Measurements from ENCODE around the gene NFE2L2. TPM values are rescaled to one million over a fixed set of nuclear protein-coding genes. Genes with fewer than 3 reads are reported as not detected.

NFE2L2 gene
- total and polyA plus RNA-seq, 4 donors: 83.4 to 131 (median 102) TPM

- Histone ChIP-seq H3K27ac (ENCODE audit: low read depth in 1 of 2, low read length in 2 of 2) (peak overlapping the region; percentile 98 to 99), H3K9me3 (ENCODE audit: control insufficient read depth, low read length) (no peaks in the 10 kb centered on the region), H3K4me1 (ENCODE audit: control insufficient read depth in 1 of 2, insufficient read depth in 2 of 2, low read length in 2 of 2) (no peaks in the 10 kb centered on the region), H3K36me3 (ENCODE audit: control insufficient read depth in 1 of 2, insufficient read depth in 2 of 2, low read length in 1 of 2) (no peaks in the 10 kb centered on the region), H3K4me3 (ENCODE audit: low read length in 2 of 2) (peak overlapping the region; percentile 90 to 94), H3K27me3 (ENCODE audit: control insufficient read depth in 1 of 2, insufficient read depth in 2 of 2, low read length in 1 of 2) (no peaks in the 10 kb centered on the region)
- intact Hi-C loops (cut with DNase I): loop anchor here (1.0 to 10.0 kb wide), 6 partner anchors 32 to 99 kb away; partner anchors contain the start of gene HNRNPA3 (in 1 of the 2)
- ATAC-seq (ENCODE audit: low FRiP score): peak; percentile 94
- peak; percentile 99 to 100 for DNase-seq
- 0 to 1% methylated on average over 77 to 81 of the region's 81 CpGs for WGBS, 2 donors
These were observed 897 bp downstream of the NFE2L2 start for GRCh38 chr2:177263451-177264208.

- no peaks in the 10 kb centered on the region for H3K27me3 ChIP-seq (ENCODE audit: control insufficient read depth in 1 of 2, insufficient read depth in 2 of 2, low read length in 1 of 2)
- no peaks in the 10 kb centered on the region for H3K4me1 ChIP-seq (ENCODE audit: control insufficient read depth in 1 of 2, insufficient read depth in 2 of 2, low read length in 2 of 2)
- H3K4me3 ChIP-seq (ENCODE audit: low read length in 2 of 2): peak overlapping the region; percentile 89 to 94
- WGBS, 2 donors: 0 to 1% methylated on average over 6 of the region's 6 CpGs
- peak overlapping the region in 1 of 2 donors; percentile 61 for H3K27ac ChIP-seq (ENCODE audit: low read depth in 1 of 2, low read length in 2 of 2)
- no peaks in the 10 kb centered on the region for H3K36me3 ChIP-seq (ENCODE audit: control insufficient read depth in 1 of 2, insufficient read depth in 2 of 2, low read length in 1 of 2)
- intact Hi-C loops (cut with DNase I): loop anchor here (1.0 to 10.0 kb wide), 3 partner anchors 50 to 98 kb away; no protein-coding TSS in a partner anchor
- H3K9me3 ChIP-seq (ENCODE audit: control insufficient read depth, low read length): no peaks in the 10 kb centered on the region
- ATAC-seq (ENCODE audit: low FRiP score) (no peak), DNase-seq (no peak)
These were observed 1.5 kb downstream of the NFE2L2 start for GRCh38 chr2:177262958-177263450.

GRCh38 chr2:177262092-177262491, 2.4 kb downstream of the NFE2L2 start:
- peak overlapping the region in 1 of 2 donors; percentile 68 for H3K27ac ChIP-seq (ENCODE audit: low read depth in 1 of 2, low read length in 2 of 2)
- ATAC-seq (ENCODE audit: low FRiP score) (no peak), DNase-seq (no peak)
- H3K27me3 ChIP-seq (ENCODE audit: control insufficient read depth in 1 of 2, insufficient read depth in 2 of 2, low read length in 1 of 2): no peaks in the 10 kb centered on the region
- H3K9me3 ChIP-seq (ENCODE audit: control insufficient read depth, low read length): no peaks in the 10 kb centered on the region
- no peaks in the 10 kb centered on the region for H3K36me3 ChIP-seq (ENCODE audit: control insufficient read depth in 1 of 2, insufficient read depth in 2 of 2, low read length in 1 of 2)
- peaks cover 0 to 5% of the 10 kb centered on the region in 2 donors for H3K4me1 ChIP-seq (ENCODE audit: control insufficient read depth in 1 of 2, insufficient read depth in 2 of 2, low read length in 2 of 2)
- intact Hi-C loops (cut with DNase I): loop anchor here in 1 of 2 donors (10.0 kb wide), 1 partner anchor 97 kb away; no protein-coding TSS in a partner anchor
- H3K4me3 ChIP-seq (ENCODE audit: low read length in 2 of 2): peak overlapping the region; percentile 33 to 94
- WGBS, 2 donors: 1 to 2% methylated on average over 2 of the region's 2 CpGs

- Histone ChIP-seq H3K9me3 (ENCODE audit: control insufficient read depth, low read length) (no peaks in the 10 kb centered on the region), H3K4me1 (ENCODE audit: control insufficient read depth in 1 of 2, insufficient read depth in 2 of 2, low read length in 2 of 2) (peaks cover 0 to 5% of the 10 kb centered on the region in 2 donors), H3K27me3 (ENCODE audit: control insufficient read depth in 1 of 2, insufficient read depth in 2 of 2, low read length in 1 of 2) (no peaks in the 10 kb centered on the region), H3K27ac (ENCODE audit: low read depth in 1 of 2, low read length in 2 of 2) (peak overlapping the region; percentile 3 to 64), H3K4me3 (ENCODE audit: low read length in 2 of 2) (peak overlapping the region; percentile 33 to 94), H3K36me3 (ENCODE audit: control insufficient read depth in 1 of 2, insufficient read depth in 2 of 2, low read length in 1 of 2) (no peaks in the 10 kb centered on the region)
- intact Hi-C loops (cut with DNase I): loop anchor here in 1 of 2 donors (10.0 kb wide), 1 partner anchor 97 kb away; no protein-coding TSS in a partner anchor
- ATAC-seq (ENCODE audit: low FRiP score) (no peak), DNase-seq (no peak)
- WGBS, 2 donors: 1 to 2% methylated on average over 5 of the region's 5 CpGs
These were observed 3.1 kb downstream of the NFE2L2 start for GRCh38 chr2:177261116-177262060.

GRCh38 chr2:177260379-177260778, 4.1 kb downstream of the NFE2L2 start:
- Histone ChIP-seq H3K36me3 (ENCODE audit: control insufficient read depth in 1 of 2, insufficient read depth in 2 of 2, low read length in 1 of 2) (no peaks in the 10 kb centered on the region), H3K27ac (ENCODE audit: low read depth in 1 of 2, low read length in 2 of 2) (no peak overlapping the region), H3K9me3 (ENCODE audit: control insufficient read depth, low read length) (no peaks in the 10 kb centered on the region), H3K4me1 (ENCODE audit: control insufficient read depth in 1 of 2, insufficient read depth in 2 of 2, low read length in 2 of 2) (peaks cover 3 to 5% of the 10 kb centered on the region in 2 donors), H3K4me3 (ENCODE audit: low read length in 2 of 2) (peak overlapping the region in 1 of 2 donors; percentile 57), H3K27me3 (ENCODE audit: control insufficient read depth in 1 of 2, insufficient read depth in 2 of 2, low read length in 1 of 2) (no peaks in the 10 kb centered on the region)
- ATAC-seq (ENCODE audit: low FRiP score) (no peak), DNase-seq (no peak)
- 10% methylated on average over 1 of the region's 1 CpG for WGBS, 2 donors
- intact Hi-C loops (cut with DNase I): loop anchor here in 1 of 2 donors (10.0 kb wide), 1 partner anchor 96 kb away; no protein-coding TSS in a partner anchor

GRCh38 chr2:177258059-177258458, 6.5 kb downstream of the NFE2L2 start:
- ATAC-seq (ENCODE audit: low FRiP score) (no peak), DNase-seq (no peak)
- intact Hi-C loops (cut with DNase I): no loop called here
- Histone ChIP-seq H3K27me3 (ENCODE audit: control insufficient read depth in 1 of 2, insufficient read depth in 2 of 2, low read length in 1 of 2) (no peaks in the 10 kb centered on the region), H3K4me3 (ENCODE audit: low read length in 2 of 2) (no peak overlapping the region), H3K9me3 (ENCODE audit: control insufficient read depth, low read length) (no peaks in the 10 kb centered on the region), H3K27ac (ENCODE audit: low read depth in 1 of 2, low read length in 2 of 2) (no peak overlapping the region), H3K4me1 (ENCODE audit: control insufficient read depth in 1 of 2, insufficient read depth in 2 of 2, low read length in 2 of 2) (peaks cover 3 to 8% of the 10 kb centered on the region in 2 donors), H3K36me3 (ENCODE audit: control insufficient read depth in 1 of 2, insufficient read depth in 2 of 2, low read length in 1 of 2) (no peaks in the 10 kb centered on the region)
- 97 to 99% methylated on average over 2 of the region's 2 CpGs for WGBS, 2 donors

DNA sequence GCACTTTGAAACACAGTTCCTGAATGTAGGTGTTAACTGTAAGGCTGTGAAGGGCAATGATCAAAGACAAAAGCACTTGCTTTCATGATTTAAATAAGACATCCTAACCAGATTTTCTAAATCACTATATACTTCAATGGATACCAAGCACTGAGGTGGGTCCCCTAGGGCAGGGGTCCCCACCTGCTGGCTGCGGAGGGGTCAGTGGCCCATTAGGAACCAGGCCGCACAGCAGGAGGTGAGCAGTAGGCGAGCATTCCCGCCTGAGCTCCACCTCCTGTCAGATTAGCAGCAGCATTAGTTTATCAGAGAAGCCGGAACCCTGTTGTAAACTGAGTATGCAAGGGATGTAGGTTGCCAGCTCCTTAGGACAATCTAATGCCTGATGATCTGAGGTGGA, 7.1 kb downstream of the NFE2L2 start:
- no peaks in the 10 kb centered on the region for H3K27me3 ChIP-seq (ENCODE audit: control insufficient read depth in 1 of 2, insufficient read depth in 2 of 2, low read length in 1 of 2)
- peaks cover 3 to 8% of the 10 kb centered on the region in 2 donors for H3K4me1 ChIP-seq (ENCODE audit: control insufficient read depth in 1 of 2, insufficient read depth in 2 of 2, low read length in 2 of 2)
- H3K9me3 ChIP-seq (ENCODE audit: control insufficient read depth, low read length): no peaks in the 10 kb centered on the region
- WGBS, 2 donors: 82 to 90% methylated on average over 5 of the region's 5 CpGs
- H3K36me3 ChIP-seq (ENCODE audit: control insufficient read depth in 1 of 2, insufficient read depth in 2 of 2, low read length in 1 of 2): no peaks in the 10 kb centered on the region
- no peak overlapping the region for H3K4me3 ChIP-seq (ENCODE audit: low read length in 2 of 2)
- no peak overlapping the region for H3K27ac ChIP-seq (ENCODE audit: low read depth in 1 of 2, low read length in 2 of 2)
- intact Hi-C loops (cut with DNase I): no loop called here
- no peak for ATAC-seq (ENCODE audit: low FRiP score)
- no peak for DNase-seq

DNA sequence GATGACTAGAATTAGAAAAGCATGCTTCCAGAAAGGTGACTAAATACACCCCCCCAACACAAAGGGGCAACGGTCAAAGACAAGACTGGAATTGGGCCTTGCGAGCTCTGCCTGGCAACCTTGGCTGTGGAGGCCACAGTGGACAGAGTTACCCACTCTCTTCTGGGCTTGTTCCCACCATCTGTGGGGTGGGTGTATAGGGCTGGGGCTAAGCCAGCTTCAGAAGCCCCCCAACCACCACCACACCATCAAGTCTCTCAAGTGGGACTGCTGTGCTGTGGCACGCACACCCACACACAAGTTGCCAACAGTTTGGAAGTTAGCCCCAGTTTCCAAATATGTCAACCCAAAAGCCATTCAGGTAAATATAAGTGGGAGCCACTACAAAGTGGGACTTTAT, 7.8 kb downstream of the NFE2L2 start:
- H3K27me3 ChIP-seq (ENCODE audit: control insufficient read depth in 1 of 2, insufficient read depth in 2 of 2, low read length in 1 of 2): no peaks in the 10 kb centered on the region
- no peaks in the 10 kb centered on the region for H3K36me3 ChIP-seq (ENCODE audit: control insufficient read depth in 1 of 2, insufficient read depth in 2 of 2, low read length in 1 of 2)
- DNase-seq (no peak), ATAC-seq (ENCODE audit: low FRiP score) (no peak)
- intact Hi-C loops (cut with DNase I): no loop called here
- H3K27ac ChIP-seq (ENCODE audit: low read depth in 1 of 2, low read length in 2 of 2): peak overlapping the region in 1 of 2 donors; percentile 4
- no peak overlapping the region for H3K4me3 ChIP-seq (ENCODE audit: low read length in 2 of 2)
- 20 to 34% methylated on average over 3 of the region's 3 CpGs for WGBS, 2 donors
- peaks cover 3 to 8% of the 10 kb centered on the region in 2 donors for H3K4me1 ChIP-seq (ENCODE audit: control insufficient read depth in 1 of 2, insufficient read depth in 2 of 2, low read length in 2 of 2)
- H3K9me3 ChIP-seq (ENCODE audit: control insufficient read depth, low read length): no peaks in the 10 kb centered on the region

Data from aorta (tissue), 5 donors.